Smooth muscle cell (in vitro differentiated cells): Measurements from ENCODE around the gene PTCH2. TPM values are rescaled to one million over a fixed set of nuclear protein-coding genes. Genes with fewer than 3 reads are reported as not detected.

Experiments
- DNase-seq: peaks from one replicate; lab custom pipeline; 2025; ENCODE audit not compliant: unreplicated experiment; lab: John Stamatoyannopoulos, UW
- H2AFZ ChIP-seq: fragments of 200-600 bp; sonication (generic); 2 replicates; pipeline ENCODE4 v1.6.0; 2016; ENCODE audit warnings: antibody characterized with exemption, low read depth, mild to moderate bottlenecking
- H3F3A ChIP-seq: fragments of 200-600 bp; sonication (generic); 2 replicates; pipeline ENCODE4 v1.6.0; 2017; ENCODE audit warnings: antibody characterized with exemption, low read depth
- H3K27ac ChIP-seq: fragments of 200-600 bp; sonication (generic); 2 replicates; pipeline ENCODE4 v1.5.1; 2016; ENCODE audit warnings: low read depth, mild to moderate bottlenecking
- H3K27me3 ChIP-seq: fragments of 200-600 bp; sonication (generic); 2 replicates; pipeline ENCODE4 v1.6.1; 2016; ENCODE audit warnings: low read depth, mild to moderate bottlenecking
- H3K36me3 ChIP-seq: fragments of 200-600 bp; sonication (generic); 2 replicates; pipeline ENCODE4 v1.5.1; 2016; ENCODE audit warnings: low read depth
- H3K4me1 ChIP-seq: fragments of 200-600 bp; sonication (generic); 2 replicates; pipeline ENCODE4 v1.5.1; 2016; ENCODE audit warnings: low read depth
- H3K4me2 ChIP-seq: fragments of 200-600 bp; sonication (generic); 2 replicates; pipeline ENCODE4 v1.6.0; 2016; ENCODE audit warnings: mild to moderate bottlenecking
- H3K4me3 ChIP-seq: fragments of 200-600 bp; sonication (generic); 2 replicates; pipeline ENCODE4 v1.5.1; 2016; ENCODE audit warnings: mild to moderate bottlenecking
- H3K79me2 ChIP-seq: fragments of 200-600 bp; sonication (generic); 2 replicates; pipeline ENCODE4 v1.6.0; 2016; ENCODE audit warnings: low read depth, mild to moderate bottlenecking
- H3K9ac ChIP-seq: fragments of 200-600 bp; sonication (generic); 2 replicates; pipeline ENCODE4 v1.6.0; 2016; ENCODE audit warnings: low read depth
- H3K9me3 ChIP-seq: fragments of 200-600 bp; sonication (generic); replicated peaks from 2 replicates; pipeline ENCODE4 v1.5.1; 2016; ENCODE audit warnings: low read depth
- H4K20me1 ChIP-seq: fragments of 200-600 bp; sonication (generic); 2 replicates; pipeline ENCODE4 v1.6.0; 2016; ENCODE audit warnings: low read depth
- CTCF ChIP-seq: fragments of 200-600 bp; sonication (generic); IDR thresholded peaks from 2 replicates; pipeline ENCODE4 v1.5.1; 2017; ENCODE audit warnings: borderline replicate concordance, mild to moderate bottlenecking, antibody characterized with exemption; ENCODE audit not compliant: insufficient read depth, poor library complexity, severe bottlenecking
- WGBS: methylation state at CpG from one replicate; pipeline ENCODE4 v1.1.7; 2016; ENCODE audit warnings: low lambda C conversion rate; 5-methylcytosine and 5-hydroxymethylcytosine counted together
- polyA plus RNA-seq: library from polyadenylated mRNA; unstranded; fragments of >200 nt; fragmentation: Nextera tagmentation; extraction: Ambion mirVana; gene quantifications from 2 replicates; pipeline ENCODE4 v1.2.1, GENCODE V29; 2016
- total RNA-seq: library from RNA; depleted of rRNA; stranded (reverse); fragments of >200 nt; gene quantifications from 2 replicates; pipeline ENCODE4 v1.2.3, GENCODE V29; 2014

PTCH2 gene
- total and polyA plus RNA-seq, 2 experiments from 2014 or later, result 0.43 TPM; not detected in 1

GRCh38 chr1:44792736-44793502, 50.1 kb downstream of the PTCH2 start:
- Histone ChIP-seq H3K79me2 (no peaks in the 10 kb centered on the region), H3K27me3 (no peaks in the 10 kb centered on the region), H2AFZ (no peak overlapping the region), H4K20me1 (no peaks in the 10 kb centered on the region), H3K27ac (no peak overlapping the region), H3K9me3 (no peaks in the 10 kb centered on the region), H3F3A (no peaks in the 10 kb centered on the region), H3K4me3 (no peak overlapping the region), H3K9ac (no peak overlapping the region), H3K36me3 (no peaks in the 10 kb centered on the region), H3K4me2 (no peak overlapping the region), H3K4me1 (no peaks in the 10 kb centered on the region)
- no peak for DNase-seq
- TF ChIP-seq CTCF, result no peak
- WGBS, result 96% methylated on average over 9 of the region's 9 CpGs

GRCh38 chr1:44790968-44791801, 51.9 kb downstream of the PTCH2 start:
- no peaks in the 10 kb centered on the region for H3K9me3 ChIP-seq
- peaks cover under 1% of the 10 kb centered on the region for H3K4me1 ChIP-seq
- H2AFZ ChIP-seq, result no peak overlapping the region
- H3K9ac ChIP-seq, result no peak overlapping the region
- H4K20me1 ChIP-seq, result no peaks in the 10 kb centered on the region
- H3K27ac ChIP-seq, result no peak overlapping the region
- no peaks in the 10 kb centered on the region for H3F3A ChIP-seq
- no peak overlapping the region for H3K4me2 ChIP-seq
- 86% methylated on average over 7 of the region's 7 CpGs for WGBS
- no peak for TF ChIP-seq CTCF
- no peaks in the 10 kb centered on the region for H3K79me2 ChIP-seq
- no peaks in the 10 kb centered on the region for H3K27me3 ChIP-seq
- H3K36me3 ChIP-seq, result no peaks in the 10 kb centered on the region
- no peak overlapping the region for H3K4me3 ChIP-seq
- no peak for DNase-seq

GRCh38 chr1:44788120-44788860, 54.8 kb downstream of the PTCH2 start, which contains the start of gene BEST4:
TSS of gene BEST4 (minus strand) at chr1:44788170. CDS start at chr1:44787705, 465 bp downstream.
- TF ChIP-seq CTCF, result no peak
- Histone ChIP-seq H3K4me3 (no peak within 1 kb of the TSS), H2AFZ (no peak within 1 kb of the TSS), H3K27ac (no peak within 1 kb of the TSS), H3K9ac (no peak within 1 kb of the TSS), H3K36me3 (no peaks in the 10 kb centered on the region), H3F3A (peaks cover 10% of the 10 kb centered on the region), H4K20me1 (no peaks in the 10 kb centered on the region), H3K27me3 (no peaks in the 10 kb centered on the region), H3K9me3 (no peaks in the 10 kb centered on the region), H3K4me2 (no peak within 1 kb of the TSS), H3K79me2 (no peaks in the 10 kb centered on the region), H3K4me1 (peaks cover 12% of the 10 kb centered on the region)
- no peak for DNase-seq
- WGBS, result 96% methylated on average over 9 of the region's 9 CpGs
